Ureter (tissue), 1 donor: ENCODE results near the gene GK2. TPM values are rescaled to one million over a fixed set of nuclear protein-coding genes. Genes with fewer than 3 reads are reported as not detected.

Source experiments
- DNase-seq: peaks from one replicate; pipeline ENCODE4 v3.0.0-alpha.2; 2020; ENCODE audit warnings: low spot score
- total RNA-seq: library from RNA; stranded (reverse); gene quantifications from one replicate; pipeline ENCODE4 v1.2.4, GENCODE V29; 2023
- donor health status: DM: yes; HTN: yes; CAD: no.

GK2 gene
- not detected for total RNA-seq

GRCh38 chr4:79408063-79408462 is at the start of gene GK2:
Gene GK2 (minus strand): TSS chr4:79408228. CDS start chr4:79408200, 28 bp downstream.
- no peak for DNase-seq

- DNase-seq: no peak
Observed at GRCh38 chr4:79455216-79455615, 47.2 kb upstream of the GK2 start.

DNA sequence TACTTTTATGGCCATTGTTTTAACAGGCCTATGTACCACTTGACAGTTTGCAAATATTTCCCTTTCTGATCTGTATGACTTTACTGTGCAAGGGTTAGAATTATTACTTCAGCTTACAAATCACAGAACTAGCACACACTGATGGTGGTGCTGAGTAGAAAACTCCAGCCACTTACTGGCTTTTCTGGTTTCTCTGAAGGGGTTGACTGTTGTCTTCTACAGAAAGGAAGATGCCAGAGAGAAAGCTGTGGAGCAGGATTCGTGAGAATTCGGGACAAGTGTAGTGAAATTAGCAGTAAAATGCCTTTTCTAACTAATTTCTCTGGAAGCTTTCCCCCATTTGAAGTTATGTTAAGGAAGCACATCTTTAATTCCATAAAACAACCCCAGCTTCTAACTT is 46.6 kb upstream of the GK2 start:
- no peak for DNase-seq

DNA sequence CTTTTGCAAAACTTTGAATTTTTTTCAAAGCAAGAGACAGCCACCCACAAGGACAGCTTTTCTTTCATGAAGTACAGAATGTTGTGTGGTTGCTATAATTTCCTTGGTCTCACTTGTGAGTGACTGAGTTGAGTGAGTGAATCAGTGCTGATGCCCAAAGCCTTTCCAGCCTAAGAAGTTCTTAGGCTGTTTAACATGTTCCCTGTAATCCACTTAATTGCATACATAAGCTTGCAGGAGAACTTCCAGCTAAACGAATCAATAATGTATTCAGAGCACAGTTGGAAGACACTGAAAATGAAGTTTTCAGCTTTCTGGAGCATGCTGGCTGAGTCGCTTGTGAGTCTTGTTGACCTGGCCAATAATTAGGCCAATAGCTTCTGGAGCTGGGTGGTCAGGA is 42.0 kb upstream of the GK2 start:
- no peak for DNase-seq

- DNase-seq: no peak
Observed at GRCh38 chr4:79446145-79446544, 38.1 kb upstream of the GK2 start.

- no peak for DNase-seq
Observed at GRCh38 chr4:79445371-79445781, 37.3 kb upstream of the GK2 start.

- DNase-seq: no peak
Observed at GRCh38 chr4:79442422-79442821, 34.4 kb upstream of the GK2 start.

DNA sequence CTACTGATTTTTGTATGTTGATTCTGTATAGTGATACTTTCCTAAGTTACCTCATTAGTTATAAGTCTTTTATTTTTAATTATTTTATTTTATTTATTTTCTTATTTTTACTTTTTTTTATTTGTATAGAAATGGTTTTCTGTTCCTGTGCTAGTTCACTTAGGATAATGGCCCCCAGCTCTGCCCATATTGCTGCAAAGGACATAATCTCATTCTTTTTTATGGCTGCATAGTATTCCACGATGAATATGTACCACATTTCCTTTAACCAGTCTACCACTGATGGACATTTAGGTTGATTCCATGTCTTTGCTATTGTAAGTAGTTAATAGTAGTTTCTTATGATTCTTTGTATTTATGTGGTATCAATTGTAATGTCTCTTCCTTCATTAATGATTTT is 31.5 kb upstream of the GK2 start:
- no peak for DNase-seq

- DNase-seq: no peak
Observed at GRCh38 chr4:79431839-79432238, 23.8 kb upstream of the GK2 start.

DNA sequence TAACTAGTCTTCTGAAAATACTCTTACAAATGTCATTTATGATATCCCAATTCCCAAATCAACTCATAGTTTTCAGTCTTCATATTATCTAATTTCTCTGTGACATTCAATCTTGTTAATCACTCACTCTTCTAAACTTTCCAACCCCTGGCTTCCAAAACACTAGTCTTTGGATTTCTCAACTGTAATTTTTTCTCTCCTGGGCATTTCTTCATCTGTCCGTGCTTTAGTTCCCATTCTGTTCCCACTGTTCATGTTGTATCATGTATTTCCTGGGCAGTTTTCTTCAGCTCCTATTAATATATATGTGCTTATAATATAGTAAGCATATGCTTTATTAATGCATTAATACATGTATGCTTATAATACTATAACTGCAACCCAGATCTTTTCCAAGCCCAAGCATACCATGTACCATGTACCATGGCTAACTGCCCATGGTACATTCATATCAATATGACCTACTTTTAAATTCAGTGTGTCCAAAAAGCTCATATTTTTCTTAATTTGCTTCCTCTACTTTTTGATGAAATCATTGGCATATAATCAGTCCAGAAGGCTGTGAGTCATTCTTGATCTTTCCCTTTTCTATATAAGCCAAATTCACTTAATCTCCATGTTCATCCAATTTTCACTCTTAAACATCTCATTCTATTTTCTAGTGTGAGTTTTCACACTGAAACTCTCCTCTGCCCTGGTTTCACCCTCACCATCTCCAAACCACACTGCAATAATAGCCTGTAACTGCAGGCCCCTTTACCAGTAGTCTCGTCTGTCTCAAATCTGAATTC is 21.3 kb upstream of the GK2 start:
- DNase-seq: no peak

GRCh38 chr4:79426989-79427388 is 19.0 kb upstream of the GK2 start:
- no peak for DNase-seq

DNA sequence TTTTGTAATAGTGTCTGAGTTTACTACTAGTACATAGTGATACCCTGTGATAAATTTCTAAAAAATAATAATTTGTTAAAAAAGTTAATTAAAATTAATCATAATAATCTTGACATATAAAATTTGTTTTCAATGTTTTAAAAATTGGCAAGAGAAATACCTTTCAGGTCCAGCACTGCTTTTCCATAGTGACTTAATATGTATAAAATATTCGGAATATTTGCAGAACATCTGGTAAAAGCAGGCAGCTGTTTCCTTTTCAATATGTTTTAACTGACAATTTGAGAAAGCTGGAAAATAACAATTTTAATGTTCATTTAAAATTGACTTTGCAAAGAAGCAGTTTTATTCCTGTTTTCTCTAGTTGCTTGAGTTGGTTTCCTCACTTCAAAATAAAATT is 17.6 kb upstream of the GK2 start:
- DNase-seq: no peak

GRCh38 chr4:79421483-79421882 is 13.5 kb upstream of the GK2 start:
- DNase-seq: no peak

- no peak for DNase-seq
Observed at GRCh38 chr4:79413886-79414285, 5.9 kb upstream of the GK2 start.

- no peak for DNase-seq
Observed at GRCh38 chr4:79413032-79413885, 5.2 kb upstream of the GK2 start.

DNA sequence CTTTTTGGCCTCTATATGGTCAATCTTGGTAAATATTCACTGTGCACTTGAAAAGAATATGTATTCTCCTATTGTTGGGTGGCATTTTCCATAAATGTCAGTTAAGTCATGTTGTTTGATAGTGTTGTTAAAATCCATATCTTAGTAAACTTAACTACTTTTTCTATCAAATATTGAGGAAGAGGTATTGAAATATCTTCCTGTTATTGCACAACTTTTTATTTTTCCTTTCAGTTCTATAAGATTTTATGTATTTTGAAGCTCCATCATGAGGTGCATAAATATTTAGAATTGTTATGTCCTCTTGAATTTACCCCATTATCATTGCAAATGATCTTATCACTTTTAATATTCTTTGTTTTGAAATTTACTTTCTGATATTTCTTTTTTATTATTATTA is 3.4 kb downstream of the GK2 start:
- no peak for DNase-seq

DNA sequence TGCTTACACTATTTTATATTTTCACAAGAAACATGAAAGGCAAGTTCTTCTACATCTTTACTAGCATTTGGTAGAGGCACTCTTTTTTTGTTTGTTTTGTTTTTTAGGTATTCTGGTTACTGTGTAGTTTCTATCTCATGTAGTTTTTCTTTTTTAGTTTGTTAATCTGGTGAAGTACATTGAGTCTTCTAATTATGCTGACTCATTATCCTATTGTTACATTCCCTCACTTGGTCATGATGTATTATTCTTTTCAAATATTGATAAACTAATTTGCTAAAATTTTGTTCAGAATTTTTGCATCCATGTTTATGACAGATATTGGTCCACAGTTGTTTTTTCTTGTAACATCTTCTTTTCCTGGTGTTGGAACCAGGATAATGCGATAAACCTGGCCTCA is 4.7 kb downstream of the GK2 start:
- no peak for DNase-seq

DNA sequence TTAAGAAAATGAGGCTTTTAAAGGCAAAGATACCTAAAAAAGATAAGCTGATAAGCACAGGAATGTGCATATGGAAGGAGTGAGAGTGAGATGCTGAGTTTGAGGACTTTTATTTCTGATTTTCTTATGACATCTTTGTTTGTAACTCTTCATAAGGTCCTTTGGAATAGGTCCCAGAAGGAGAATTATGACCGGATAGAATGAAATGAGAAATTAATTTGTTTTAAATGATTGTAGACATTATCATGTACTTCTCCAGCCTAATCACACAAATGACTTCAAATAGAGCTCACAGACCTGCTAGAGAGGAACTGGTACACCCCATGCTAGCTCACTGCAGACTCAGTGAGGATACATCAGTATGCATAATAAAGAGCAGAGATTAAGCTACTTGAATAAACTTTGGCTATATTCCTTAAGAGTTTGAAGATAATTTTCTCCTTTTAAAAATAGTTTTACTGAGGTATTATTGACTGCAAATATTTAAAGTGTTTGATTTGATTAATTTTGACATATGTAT is 5.6 kb downstream of the GK2 start:
- no peak for DNase-seq

DNA sequence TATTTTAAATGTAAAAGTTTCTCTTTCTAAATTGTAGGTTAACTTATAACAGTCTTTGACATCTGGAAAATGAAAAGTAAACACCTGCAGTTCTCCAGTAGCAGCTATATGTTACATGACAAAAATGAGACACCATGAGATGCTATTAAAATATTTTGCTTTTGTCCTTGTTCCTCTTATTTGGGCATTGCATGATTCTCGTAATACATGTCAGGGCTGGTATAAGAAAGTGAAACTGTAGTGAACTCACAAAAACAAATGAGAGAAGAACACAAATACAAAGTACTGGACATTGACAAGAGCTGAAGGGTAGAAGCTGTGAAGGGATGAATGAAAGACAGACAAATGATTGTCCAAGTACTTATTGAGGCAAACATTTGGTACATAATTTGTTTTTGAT is 9.0 kb downstream of the GK2 start:
- DNase-seq: no peak

- no peak for DNase-seq
Observed at GRCh38 chr4:79397951-79398350, 10.1 kb downstream of the GK2 start.

DNA sequence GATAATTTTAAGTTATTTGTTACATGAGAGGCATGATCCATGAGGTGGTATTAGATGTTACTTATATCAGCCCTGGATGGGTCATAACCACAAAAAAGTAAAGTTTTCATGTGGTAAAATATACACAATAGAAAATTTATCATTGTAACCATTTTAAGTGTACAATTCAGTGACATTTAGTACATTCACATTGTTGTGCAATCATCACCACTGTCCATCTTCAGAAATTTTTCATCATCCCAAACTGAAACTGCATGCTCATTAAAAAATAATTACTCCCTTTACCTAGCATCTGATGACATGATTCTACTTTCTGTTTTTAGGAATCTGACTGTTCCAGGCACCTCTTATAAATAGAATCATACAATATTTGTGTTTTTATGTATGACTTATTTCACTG is 11.2 kb downstream of the GK2 start:
- no peak for DNase-seq

- DNase-seq: no peak
Observed at GRCh38 chr4:79395841-79396240, 12.2 kb downstream of the GK2 start.

DNA sequence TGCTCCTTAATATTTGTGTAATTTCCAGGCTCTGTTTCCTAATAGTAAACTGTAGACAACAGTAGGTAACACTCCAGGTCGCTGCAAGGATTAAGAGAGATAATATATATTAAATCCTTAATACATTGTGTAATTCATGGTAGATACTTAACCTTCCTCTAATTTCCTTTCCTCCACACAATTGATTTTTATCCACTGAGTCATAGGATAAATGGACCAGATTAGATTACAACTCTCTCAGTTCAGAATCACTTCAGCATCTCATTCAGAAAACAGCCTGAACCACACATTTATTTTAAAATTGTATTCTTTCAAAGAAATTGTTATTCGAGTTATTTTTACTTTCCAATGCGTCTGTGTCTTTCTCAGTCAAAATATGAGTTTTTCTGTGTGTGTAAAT is 17.1 kb downstream of the GK2 start:
- DNase-seq: no peak
